K562 (cell line): ENCODE results near the gene FASN. TPM values are rescaled to one million over a fixed set of nuclear protein-coding genes. Genes with fewer than 3 reads are reported as not detected.

Source experiments
- CTBP1 ChIP-seq: fragments of 450-650 bp; IDR thresholded peaks from 2 replicates; pipeline ENCODE4 v1.6.1; 2016; ENCODE audit warnings: borderline replicate concordance
- KAT2B ChIP-seq: IDR thresholded peaks from one replicate; pipeline ENCODE4 v1.6.1; 2012; ENCODE audit warnings: low read depth, mild to moderate bottlenecking, control low read depth, inconsistent platforms, low read length, moderate library complexity
- KHSRP ChIP-seq: fragments of 450-650 bp; IDR thresholded peaks from 2 replicates; pipeline ENCODE4 v1.6.1; 2017
- MBD2 ChIP-seq: sonication (generic); IDR thresholded peaks from 2 replicates; pipeline ENCODE4 v1.6.1; 2016; ENCODE audit warnings: low read depth, borderline replicate concordance
- MYBL2 ChIP-seq, 2 experiments: fragments of 450-650 bp in 1 of 2; sonication (generic) in 1 of 2; formaldehyde crosslinking in 1 of 2; IDR thresholded peaks; 2 replicates each; pipeline versions ENCODE4 v1.6.1 to v1.8.1; 2017 to 2022; ENCODE audit warnings: borderline replicate concordance in 1 of 2, inconsistent platforms in 1 of 2, low read depth in 1 of 2, mild to moderate bottlenecking in 1 of 2, missing genetic modification reagents in 1 of 2, moderate library complexity in 1 of 2
- PRMT5 ChIP-seq: sonication (generic); formaldehyde crosslinking; IDR thresholded peaks from 2 replicates; pipeline ENCODE4 v1.5.0; 2020; ENCODE audit warnings: missing genetic modification reagents
- RBM34 ChIP-seq: fragments of 200-400 bp; formaldehyde crosslinking; IDR thresholded peaks from 2 replicates; pipeline ENCODE4 v1.6.1; 2018; ENCODE audit warnings: low read length, borderline replicate concordance; ENCODE audit not compliant: insufficient read depth
- SMAD4 ChIP-seq: fragments of 250-450 bp; sonication (Bioruptor Pico); conservative IDR thresholded peaks from 2 replicates; pipeline ENCODE4 v1.8.0; 2021; ENCODE audit warnings: inconsistent platforms, mild to moderate bottlenecking, moderate library complexity
- ZFP36 ChIP-seq: fragments of 150-350 bp; IDR thresholded peaks from 2 replicates; pipeline ENCODE4 v1.6.1; 2018; ENCODE audit warnings: low read length, low read depth; ENCODE audit not compliant: partially characterized antibody
- ZFPM2 ChIP-seq: fragments of 250-450 bp; sonication (Bioruptor Pico); IDR thresholded peaks from 2 replicates; pipeline ENCODE4 v1.5.1; 2022; ENCODE audit warnings: mild to moderate bottlenecking
- polyA plus RNA-seq, 8 experiments: library from polyadenylated mRNA; depleted of rRNA in 4 of 8; stranded (reverse) in 5 of 8; unstranded in 3 of 8; fragments of >200 nt; fragmentation: Nextera tagmentation in 2 of 8; fragmentation: Illumina TruSeq in 1 of 8; extraction: Ambion mirVana in 2 of 8; extraction: Trizol in 1 of 8; gene quantifications; 2 replicates each; pipeline versions ENCODE4 v1.2.1 to v1.2.3, GENCODE V29; 2011 to 2014; ENCODE audit warnings: inconsistent platforms in 1 of 8, missing spikeins in 1 of 8
- total RNA-seq, 7 experiments: library from RNA; depleted of rRNA in 6 of 7; stranded (reverse); fragments of >200 nt in 6 of 7; fragmentation: Illumina TruSeq in 2 of 7; extraction: Trizol in 2 of 7; gene quantifications; 2 replicates each; pipeline versions ENCODE4 v1.2.1 to v1.2.3, GENCODE V29; 2011 to 2021; ENCODE audit warnings: low replicate concordance in 1 of 7
- TF ChIP-seq, protein P1 (sequence below): sonication (generic); formaldehyde crosslinking; IDR thresholded peaks from 2 replicates; pipeline ENCODE4 v1.8.0; 2023; ENCODE audit warnings: mild to moderate bottlenecking, missing genetic modification reagents
- TF ChIP-seq, protein P2 (sequence below): fragments of 450-650 bp; formaldehyde crosslinking; IDR thresholded peaks from 2 replicates; pipeline ENCODE4 v1.4.0; 2020; ENCODE audit warnings: mild to moderate bottlenecking, moderate library complexity
- TF ChIP-seq, protein P3 (sequence below): fragments of 450-650 bp; formaldehyde crosslinking; IDR thresholded peaks from 2 replicates; pipeline ENCODE4 v1.4.0; 2022; ENCODE audit warnings: mild to moderate bottlenecking, moderate library complexity
- TF ChIP-seq, protein P4 (sequence below): sonication (generic); formaldehyde crosslinking; IDR thresholded peaks from 2 replicates; pipeline ENCODE4 v1.8.1; 2023; ENCODE audit warnings: mild to moderate bottlenecking, missing genetic modification reagents

Gene FASN
- total and polyA plus RNA-seq, 9 of the 15 experiments (the other 6 are each of a cell fraction or from before 2014, with no cell fraction given) = 0.15 to 663 (median 49.9) TPM

DNA sequence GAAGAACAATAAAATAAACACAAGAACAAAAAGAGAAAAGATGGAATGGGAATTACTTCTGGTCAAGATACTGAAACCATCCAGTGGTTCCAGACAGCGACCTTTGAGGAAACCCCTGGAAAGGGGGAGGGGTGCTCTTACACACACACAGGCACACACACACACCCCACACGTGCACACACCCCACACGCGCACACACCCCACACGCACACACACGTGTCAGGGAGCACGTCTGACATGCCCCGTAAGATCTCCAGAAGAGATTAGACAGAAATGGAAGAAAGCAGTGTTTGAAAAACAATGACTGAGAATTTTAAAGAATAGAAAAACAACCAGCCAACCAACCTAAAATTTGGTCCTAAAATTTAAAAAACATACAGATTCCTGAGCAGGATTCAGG, 45.3 kb upstream of the FASN start (continued):
- TF ChIP-seq, protein P1, sequence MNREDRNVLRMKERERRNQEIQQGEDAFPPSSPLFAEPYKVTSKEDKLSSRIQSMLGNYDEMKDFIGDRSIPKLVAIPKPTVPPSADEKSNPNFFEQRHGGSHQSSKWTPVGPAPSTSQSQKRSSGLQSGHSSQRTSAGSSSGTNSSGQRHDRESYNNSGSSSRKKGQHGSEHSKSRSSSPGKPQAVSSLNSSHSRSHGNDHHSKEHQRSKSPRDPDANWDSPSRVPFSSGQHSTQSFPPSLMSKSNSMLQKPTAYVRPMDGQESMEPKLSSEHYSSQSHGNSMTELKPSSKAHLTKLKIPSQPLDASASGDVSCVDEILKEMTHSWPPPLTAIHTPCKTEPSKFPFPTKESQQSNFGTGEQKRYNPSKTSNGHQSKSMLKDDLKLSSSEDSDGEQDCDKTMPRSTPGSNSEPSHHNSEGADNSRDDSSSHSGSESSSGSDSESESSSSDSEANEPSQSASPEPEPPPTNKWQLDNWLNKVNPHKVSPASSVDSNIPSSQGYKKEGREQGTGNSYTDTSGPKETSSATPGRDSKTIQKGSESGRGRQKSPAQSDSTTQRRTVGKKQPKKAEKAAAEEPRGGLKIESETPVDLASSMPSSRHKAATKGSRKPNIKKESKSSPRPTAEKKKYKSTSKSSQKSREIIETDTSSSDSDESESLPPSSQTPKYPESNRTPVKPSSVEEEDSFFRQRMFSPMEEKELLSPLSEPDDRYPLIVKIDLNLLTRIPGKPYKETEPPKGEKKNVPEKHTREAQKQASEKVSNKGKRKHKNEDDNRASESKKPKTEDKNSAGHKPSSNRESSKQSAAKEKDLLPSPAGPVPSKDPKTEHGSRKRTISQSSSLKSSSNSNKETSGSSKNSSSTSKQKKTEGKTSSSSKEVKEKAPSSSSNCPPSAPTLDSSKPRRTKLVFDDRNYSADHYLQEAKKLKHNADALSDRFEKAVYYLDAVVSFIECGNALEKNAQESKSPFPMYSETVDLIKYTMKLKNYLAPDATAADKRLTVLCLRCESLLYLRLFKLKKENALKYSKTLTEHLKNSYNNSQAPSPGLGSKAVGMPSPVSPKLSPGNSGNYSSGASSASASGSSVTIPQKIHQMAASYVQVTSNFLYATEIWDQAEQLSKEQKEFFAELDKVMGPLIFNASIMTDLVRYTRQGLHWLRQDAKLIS = no peak
- TF ChIP-seq ZFPM2 (no peak), RBM34 (no peak), MBD2 (no peak), ZFP36 (no peak), KAT2B (no peak), CTBP1 (no peak), PRMT5 (CRISPR knock-in tag) (no peak), SMAD4 (CRISPR knock-in tag) (no peak), MYBL2 (IDR thresholded peaks at IDR 0.05; ENCODE audit: low read depth) (no peak), MYBL2 (CRISPR knock-in tag; IDR thresholded peaks at IDR 0.05; ENCODE audit: borderline replicate concordance) (no peak), KHSRP (no peak)
- TF ChIP-seq, protein P2, sequence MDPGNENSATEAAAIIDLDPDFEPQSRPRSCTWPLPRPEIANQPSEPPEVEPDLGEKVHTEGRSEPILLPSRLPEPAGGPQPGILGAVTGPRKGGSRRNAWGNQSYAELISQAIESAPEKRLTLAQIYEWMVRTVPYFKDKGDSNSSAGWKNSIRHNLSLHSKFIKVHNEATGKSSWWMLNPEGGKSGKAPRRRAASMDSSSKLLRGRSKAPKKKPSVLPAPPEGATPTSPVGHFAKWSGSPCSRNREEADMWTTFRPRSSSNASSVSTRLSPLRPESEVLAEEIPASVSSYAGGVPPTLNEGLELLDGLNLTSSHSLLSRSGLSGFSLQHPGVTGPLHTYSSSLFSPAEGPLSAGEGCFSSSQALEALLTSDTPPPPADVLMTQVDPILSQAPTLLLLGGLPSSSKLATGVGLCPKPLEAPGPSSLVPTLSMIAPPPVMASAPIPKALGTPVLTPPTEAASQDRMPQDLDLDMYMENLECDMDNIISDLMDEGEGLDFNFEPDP (CRISPR knock-in tag) = no peak
- TF ChIP-seq, protein P3, sequence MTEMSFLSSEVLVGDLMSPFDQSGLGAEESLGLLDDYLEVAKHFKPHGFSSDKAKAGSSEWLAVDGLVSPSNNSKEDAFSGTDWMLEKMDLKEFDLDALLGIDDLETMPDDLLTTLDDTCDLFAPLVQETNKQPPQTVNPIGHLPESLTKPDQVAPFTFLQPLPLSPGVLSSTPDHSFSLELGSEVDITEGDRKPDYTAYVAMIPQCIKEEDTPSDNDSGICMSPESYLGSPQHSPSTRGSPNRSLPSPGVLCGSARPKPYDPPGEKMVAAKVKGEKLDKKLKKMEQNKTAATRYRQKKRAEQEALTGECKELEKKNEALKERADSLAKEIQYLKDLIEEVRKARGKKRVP (CRISPR knock-in tag) = no peak
- TF ChIP-seq, protein P4, sequence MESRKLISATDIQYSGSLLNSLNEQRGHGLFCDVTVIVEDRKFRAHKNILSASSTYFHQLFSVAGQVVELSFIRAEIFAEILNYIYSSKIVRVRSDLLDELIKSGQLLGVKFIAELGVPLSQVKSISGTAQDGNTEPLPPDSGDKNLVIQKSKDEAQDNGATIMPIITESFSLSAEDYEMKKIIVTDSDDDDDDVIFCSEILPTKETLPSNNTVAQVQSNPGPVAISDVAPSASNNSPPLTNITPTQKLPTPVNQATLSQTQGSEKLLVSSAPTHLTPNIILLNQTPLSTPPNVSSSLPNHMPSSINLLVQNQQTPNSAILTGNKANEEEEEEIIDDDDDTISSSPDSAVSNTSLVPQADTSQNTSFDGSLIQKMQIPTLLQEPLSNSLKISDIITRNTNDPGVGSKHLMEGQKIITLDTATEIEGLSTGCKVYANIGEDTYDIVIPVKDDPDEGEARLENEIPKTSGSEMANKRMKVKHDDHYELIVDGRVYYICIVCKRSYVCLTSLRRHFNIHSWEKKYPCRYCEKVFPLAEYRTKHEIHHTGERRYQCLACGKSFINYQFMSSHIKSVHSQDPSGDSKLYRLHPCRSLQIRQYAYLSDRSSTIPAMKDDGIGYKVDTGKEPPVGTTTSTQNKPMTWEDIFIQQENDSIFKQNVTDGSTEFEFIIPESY (CRISPR knock-in tag) = 0 out of 2 replicates have a peak, but pooled peaks have one; percentile 43
